ENCODE data around the gene GMEB2.

DNA sequence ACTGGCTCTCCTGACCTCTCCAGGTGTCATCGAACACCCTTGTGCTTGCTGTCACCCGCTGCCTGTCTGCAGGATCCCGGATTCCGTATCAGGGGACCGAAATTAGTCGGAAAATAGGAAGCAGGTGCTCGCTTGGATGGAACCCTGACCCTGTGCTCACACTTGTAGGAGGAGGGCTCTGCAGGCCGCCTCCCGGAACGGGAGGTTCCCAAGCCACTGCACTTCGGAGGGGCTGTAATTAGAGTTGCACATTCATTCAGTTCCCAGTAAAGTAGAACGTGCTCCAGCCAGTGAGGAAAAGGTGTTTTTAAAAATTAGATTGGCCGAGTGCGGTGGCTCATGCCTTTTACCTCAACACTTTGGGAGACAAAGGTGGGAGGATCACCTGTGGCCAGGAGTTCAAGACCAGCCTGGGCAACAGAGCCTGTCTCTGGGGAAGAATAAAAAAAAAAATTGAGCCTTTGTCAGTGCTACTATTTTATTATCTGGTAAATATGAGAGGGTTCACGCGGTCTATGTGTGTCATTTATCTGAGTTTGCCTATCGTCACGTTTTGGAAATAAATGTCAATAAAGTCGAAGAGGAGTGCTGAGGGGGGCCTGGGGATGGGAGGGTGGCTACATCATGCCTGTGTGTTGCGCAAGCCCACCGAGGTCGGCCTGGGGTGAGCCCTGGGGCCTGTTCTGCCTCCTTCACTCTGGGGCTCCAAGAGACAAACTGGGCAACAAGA lies 1.5 kb upstream of the GMEB2 start:
- TF ChIP-seq, protein P1, sequence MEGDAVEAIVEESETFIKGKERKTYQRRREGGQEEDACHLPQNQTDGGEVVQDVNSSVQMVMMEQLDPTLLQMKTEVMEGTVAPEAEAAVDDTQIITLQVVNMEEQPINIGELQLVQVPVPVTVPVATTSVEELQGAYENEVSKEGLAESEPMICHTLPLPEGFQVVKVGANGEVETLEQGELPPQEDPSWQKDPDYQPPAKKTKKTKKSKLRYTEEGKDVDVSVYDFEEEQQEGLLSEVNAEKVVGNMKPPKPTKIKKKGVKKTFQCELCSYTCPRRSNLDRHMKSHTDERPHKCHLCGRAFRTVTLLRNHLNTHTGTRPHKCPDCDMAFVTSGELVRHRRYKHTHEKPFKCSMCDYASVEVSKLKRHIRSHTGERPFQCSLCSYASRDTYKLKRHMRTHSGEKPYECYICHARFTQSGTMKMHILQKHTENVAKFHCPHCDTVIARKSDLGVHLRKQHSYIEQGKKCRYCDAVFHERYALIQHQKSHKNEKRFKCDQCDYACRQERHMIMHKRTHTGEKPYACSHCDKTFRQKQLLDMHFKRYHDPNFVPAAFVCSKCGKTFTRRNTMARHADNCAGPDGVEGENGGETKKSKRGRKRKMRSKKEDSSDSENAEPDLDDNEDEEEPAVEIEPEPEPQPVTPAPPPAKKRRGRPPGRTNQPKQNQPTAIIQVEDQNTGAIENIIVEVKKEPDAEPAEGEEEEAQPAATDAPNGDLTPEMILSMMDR (IDR thresholded peaks at IDR 0.05) = no peak
- no peak for TF ChIP-seq ZFX (IDR thresholded peaks at IDR 0.05; ENCODE audit: borderline replicate concordance)

Data from 22Rv1 (cell line).